Pons (tissue), 1 donor: ENCODE measurements around the gene NUP205.
"Not testable (repeated sequence)": the region's sequence is repeated elsewhere in the genome, so short reads cannot be mapped to it uniquely, and the experiment has no call there.

Source experiments
- DNase-seq: peaks from one replicate; pipeline ENCODE4 v3.0.0-alpha.2; 2016; ENCODE audit warnings: low spot score

NUP205 gene

GRCh38 chr7:135667626-135668025, 109.9 kb downstream of the NUP205 start:
- DNase-seq = not testable (repeated sequence)

DNA sequence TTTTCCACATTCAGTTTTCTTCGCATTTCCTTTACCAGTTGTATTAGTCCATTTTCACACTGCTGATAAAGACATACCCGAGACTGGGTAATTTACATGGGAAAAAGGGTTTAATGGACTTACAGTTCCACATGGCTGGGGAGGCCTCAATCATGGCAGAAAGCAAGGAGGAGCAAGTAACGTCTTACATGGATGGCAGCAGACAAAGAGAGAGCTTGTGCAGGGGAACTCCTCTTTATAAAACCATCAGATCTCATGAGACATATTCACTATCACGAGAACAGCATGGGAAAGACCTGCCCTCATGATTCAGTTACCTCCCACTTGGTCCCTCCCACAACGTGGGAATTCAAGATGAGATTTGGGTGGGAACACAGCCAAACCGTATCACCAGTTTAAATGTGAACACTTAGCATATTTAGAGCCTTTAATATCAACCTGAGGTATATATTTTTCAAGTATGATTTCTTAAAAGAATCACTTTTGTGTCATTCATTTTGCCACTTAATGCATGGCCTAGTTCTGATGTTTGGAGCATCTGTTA, 111.2 kb downstream of the NUP205 start:
- not testable (repeated sequence) for DNase-seq

- DNase-seq = no peak
These were observed 112.1 kb downstream of the NUP205 start for GRCh38 chr7:135669774-135670173.

- DNase-seq = no peak
These were observed 112.5 kb downstream of the NUP205 start for GRCh38 chr7:135670179-135670578.

- DNase-seq = peak; percentile 64
These were observed 115.0 kb downstream of the NUP205 start for GRCh38 chr7:135672560-135673359.

GRCh38 chr7:135673360-135673706, 115.6 kb downstream of the NUP205 start:
- no peak for DNase-seq

DNA sequence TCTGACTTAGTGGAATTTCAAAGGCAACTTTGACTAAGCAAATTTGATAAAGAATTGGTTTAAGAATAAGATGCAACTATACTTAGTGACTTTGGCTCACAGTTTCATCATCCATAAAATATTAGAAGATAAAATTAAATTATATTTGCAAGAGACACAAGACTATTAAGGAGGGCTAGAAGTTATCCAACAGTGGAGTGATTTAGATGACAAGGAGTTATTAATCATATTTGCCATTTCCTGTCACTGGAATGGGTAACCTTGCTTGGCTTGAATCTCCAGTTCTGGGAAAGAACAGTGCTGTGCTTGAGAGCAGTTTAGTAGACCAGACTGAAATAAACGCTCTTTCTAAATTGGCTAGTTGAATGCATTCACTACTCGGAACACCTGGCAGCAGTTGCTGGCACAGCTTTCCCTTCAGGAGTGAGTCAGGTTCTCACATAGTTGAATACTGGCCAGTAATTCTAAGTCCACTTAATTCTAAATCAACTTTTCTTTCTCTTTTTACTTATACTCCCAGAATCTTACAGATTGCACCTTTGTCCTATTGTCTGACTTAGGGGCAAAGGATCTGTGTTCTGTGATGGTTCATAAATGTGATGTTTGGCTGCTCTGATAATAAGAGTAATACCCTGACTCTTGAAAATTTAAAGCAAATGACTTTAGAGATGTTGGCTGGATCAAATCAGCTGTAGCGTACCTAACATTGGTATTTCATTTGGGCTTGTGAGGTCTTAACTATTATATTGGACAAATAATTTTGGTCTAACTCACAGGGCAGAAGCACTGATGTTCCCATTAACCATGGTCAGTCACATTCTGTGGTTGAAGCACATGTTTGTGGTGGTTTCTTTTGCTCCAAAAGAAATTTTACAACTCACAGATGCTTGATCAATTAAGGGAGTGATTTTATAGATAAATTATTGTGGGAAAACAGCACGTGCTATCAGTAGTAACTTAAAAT, 121.2 kb downstream of the NUP205 start:
- no peak for DNase-seq

DNA sequence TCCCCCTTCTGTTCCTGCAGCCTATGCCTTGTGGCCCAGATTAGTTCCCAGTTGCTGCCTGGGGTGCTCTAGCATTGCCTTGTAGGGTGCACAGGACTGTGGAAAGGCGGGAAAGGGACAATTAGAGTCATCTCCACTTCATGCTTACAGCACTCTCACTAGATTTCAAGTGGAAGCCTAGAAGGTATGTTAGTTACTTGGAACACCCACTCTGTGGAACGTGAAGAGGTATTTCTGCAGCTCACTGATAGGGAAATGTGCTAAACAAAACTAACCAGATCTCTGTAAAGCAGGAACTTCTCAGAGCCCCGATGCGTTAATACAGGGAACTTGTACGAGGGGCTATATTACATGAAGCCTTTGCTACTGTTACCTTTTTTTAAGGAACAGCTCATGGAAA, 124.0 kb downstream of the NUP205 start:
- DNase-seq = no peak

DNA sequence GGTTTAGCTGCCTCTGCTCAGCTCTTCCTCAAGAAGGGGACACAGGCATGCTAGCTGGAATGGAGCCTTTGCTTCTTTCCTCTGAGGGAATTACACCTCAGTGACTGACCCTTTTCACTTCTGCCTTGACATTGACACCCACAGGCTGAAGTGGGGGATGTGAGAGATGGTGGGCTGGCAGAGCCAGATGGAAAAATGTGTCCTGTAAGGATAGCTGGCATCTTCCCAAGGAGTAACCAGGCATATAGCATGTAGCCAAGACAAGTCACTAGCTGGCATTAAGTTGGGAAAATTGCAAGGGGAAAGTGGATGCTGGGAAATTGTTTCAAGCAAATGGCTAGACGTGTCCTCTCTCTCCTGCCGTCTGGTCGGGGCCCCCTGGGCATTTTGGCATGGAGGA, 124.5 kb downstream of the NUP205 start:
- no peak for DNase-seq

DNA sequence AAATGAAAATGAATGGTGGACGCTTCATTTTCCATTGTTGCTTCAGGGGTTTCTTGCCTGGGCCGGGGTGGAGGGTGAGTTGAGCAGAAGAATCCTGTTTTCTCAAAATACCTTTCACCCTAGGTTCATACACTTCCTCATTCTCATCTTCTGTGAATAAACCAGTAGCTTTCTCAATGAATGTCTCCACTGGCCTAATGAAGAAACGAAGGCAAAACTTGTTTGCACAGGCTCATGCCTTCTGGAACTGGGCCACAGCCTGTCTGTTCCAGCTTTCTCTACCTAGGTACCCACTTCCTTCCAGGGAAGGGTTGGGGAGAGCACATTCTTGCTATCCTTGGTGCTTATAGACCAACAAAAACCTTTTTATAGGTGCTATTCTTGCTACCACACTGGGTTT, 125.9 kb downstream of the NUP205 start:
- no peak for DNase-seq

- DNase-seq = no peak
These were observed 126.4 kb downstream of the NUP205 start for GRCh38 chr7:135684136-135684535.

- no peak for DNase-seq
These were observed 127.0 kb downstream of the NUP205 start for GRCh38 chr7:135684699-135685098.

DNA sequence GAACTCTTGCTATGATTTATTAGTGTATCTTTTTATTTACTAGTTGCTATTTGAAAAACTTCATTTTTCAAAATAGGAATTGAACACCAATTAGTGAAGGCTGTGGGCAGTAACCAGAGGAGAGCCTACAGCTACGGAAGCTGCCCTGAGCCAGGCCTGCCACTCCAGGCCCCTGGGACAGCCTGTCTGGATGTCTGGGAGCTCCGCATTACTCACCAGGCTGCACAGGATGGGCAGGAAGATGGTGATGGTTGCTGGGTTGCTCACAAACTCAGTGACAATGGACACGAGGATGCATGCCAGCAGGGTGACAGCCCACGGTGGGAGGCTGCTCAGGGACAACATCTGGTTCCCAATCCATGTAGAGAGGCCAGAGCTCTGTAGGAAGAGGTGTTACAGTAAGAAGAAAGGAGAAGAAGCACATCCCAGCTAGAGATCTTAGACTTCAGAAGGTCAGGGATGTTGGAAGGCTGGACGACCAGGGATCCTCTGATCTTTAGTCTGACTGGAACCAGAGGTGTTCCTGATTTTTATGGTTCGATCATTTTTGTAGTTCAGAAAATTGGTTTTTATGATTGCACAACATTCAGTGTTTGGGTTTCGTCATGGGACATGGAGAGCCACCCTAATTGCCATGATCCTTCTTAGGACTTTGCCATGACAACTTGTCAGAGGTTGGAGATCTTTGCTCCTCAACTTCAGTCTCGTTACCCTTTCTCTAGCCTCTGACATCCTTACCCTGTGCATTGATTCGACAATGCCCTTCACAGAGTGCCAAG, 127.8 kb downstream of the NUP205 start:
- DNase-seq = no peak

- DNase-seq = no peak
These were observed 129.7 kb downstream of the NUP205 start for GRCh38 chr7:135687466-135687865.

- DNase-seq = no peak
These were observed 132.8 kb downstream of the NUP205 start for GRCh38 chr7:135690566-135690965.

DNA sequence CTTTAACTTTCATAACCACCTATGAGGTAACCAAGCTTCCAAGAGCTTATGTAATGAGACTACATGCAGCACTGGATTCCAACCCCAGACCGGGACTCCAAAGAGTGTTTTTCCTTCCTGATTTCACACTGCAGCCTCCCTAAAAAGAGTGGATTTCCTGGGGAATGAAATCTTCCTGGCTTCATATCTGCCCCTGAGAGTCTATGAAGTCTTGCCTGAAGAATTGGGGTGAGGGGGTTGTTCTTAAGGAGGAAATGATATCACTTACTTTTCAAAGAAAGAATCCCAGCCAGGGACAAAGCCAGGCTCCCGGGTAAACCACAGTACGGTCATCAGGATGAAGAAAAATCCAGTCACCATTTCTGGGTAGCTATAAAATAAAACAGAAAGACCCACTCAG, 134.3 kb downstream of the NUP205 start:
- no peak for DNase-seq

DNA sequence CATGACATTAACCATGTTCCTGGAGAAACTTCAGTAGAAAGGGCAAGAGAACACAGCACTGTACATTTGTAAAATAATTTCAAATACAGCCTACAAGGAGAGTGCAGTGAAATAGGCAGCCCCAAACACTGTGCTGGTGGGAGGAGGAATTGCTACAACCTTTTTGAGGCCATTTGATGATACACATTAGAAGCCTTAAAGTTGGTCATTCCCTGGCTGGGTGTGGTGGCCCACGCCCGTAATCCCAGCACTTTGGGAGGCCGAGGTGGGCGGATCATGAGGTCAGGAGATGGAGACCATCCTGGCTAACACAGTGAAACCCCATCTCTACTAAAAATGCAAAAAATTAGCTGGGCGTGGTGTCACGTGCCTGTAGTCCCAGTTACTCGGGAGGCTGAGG, 134.9 kb downstream of the NUP205 start:
- DNase-seq = not testable (repeated sequence)

GRCh38 chr7:135693558-135693957, 135.8 kb downstream of the NUP205 start:
- no peak for DNase-seq

DNA sequence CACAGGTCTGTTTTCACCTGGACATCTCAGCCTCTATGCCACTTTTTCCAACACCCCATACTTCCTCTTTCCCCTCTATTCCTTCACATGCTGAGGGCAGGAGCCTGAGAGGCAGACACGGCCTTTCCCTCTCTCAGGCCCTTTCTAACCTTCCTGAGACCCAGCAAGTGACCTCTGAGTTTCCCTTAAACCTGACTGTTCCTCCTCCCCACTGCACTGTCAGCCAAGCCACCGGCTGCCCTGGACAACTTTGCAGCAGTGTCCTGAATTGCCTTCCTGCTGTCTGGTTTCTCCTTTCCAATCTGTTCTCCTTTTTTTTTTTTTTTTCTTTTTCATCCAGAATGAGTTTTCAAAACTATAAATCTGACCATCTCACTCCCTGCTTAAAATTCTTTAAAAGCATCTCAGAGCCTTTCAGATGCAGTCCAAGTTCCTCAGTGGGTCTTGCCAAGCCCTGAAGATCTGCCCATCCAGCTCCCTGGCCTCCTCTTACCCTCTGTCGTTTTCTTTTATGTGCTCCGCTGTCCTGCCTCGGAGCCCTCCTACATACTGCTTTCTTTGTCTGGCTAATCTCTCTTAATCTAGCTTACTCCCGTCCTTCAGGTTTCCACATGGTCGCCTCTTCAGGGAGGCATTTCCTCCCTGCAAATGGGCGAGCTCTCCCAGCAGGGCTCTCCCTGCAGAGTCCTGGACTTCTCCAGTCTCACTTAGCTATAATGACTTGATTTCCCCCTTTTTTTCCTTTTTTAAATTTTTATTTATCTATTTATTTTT, 139.7 kb downstream of the NUP205 start:
- no peak for DNase-seq
